ENCODE data around the gene ABLIM2.

ABLIM2 gene

GRCh38 chr4:8040607-8041006 lies 118.0 kb downstream of the ABLIM2 start:
- TF ChIP-seq CTCF (IDR thresholded peaks at IDR 0.05; ENCODE audit: poor library complexity, severe bottlenecking), result no peak
- ATAC-seq (ENCODE audit: low read depth), result no peak
- H3K4me3 ChIP-seq (ENCODE audit: severe bottlenecking), result no peak overlapping the region
- H3K9me3 ChIP-seq (ENCODE audit: severe bottlenecking), result no peaks in the 10 kb centered on the region
- H3K27me3 ChIP-seq (ENCODE audit: insufficient read depth, poor library complexity, severe bottlenecking), result no peaks in the 10 kb centered on the region
- H3K36me3 ChIP-seq (ENCODE audit: low read depth), result no peaks in the 10 kb centered on the region
- no peak overlapping the region for H3K27ac ChIP-seq (ENCODE audit: poor library complexity, severe bottlenecking)
- no peaks in the 10 kb centered on the region for H3K4me1 ChIP-seq (ENCODE audit: insufficient read depth, poor library complexity, severe bottlenecking)
- DNase-seq (ENCODE audit: low spot score), result no peak

GRCh38 chr4:8039853-8040252 lies 118.8 kb downstream of the ABLIM2 start:
- no peak for TF ChIP-seq CTCF (IDR thresholded peaks at IDR 0.05; ENCODE audit: poor library complexity, severe bottlenecking)
- Histone ChIP-seq H3K4me1 (ENCODE audit: insufficient read depth, poor library complexity, severe bottlenecking) (no peaks in the 10 kb centered on the region), H3K36me3 (ENCODE audit: low read depth) (no peaks in the 10 kb centered on the region), H3K27ac (ENCODE audit: poor library complexity, severe bottlenecking) (no peak overlapping the region), H3K27me3 (ENCODE audit: insufficient read depth, poor library complexity, severe bottlenecking) (no peaks in the 10 kb centered on the region), H3K9me3 (ENCODE audit: severe bottlenecking) (no peaks in the 10 kb centered on the region), H3K4me3 (ENCODE audit: severe bottlenecking) (no peak overlapping the region)
- ATAC-seq (ENCODE audit: low read depth) (no peak), DNase-seq (ENCODE audit: low spot score) (no peak)

GRCh38 chr4:8039290-8039689 lies 119.3 kb downstream of the ABLIM2 start:
- Histone ChIP-seq H3K4me1 (ENCODE audit: insufficient read depth, poor library complexity, severe bottlenecking) (no peaks in the 10 kb centered on the region), H3K36me3 (ENCODE audit: low read depth) (no peaks in the 10 kb centered on the region), H3K27me3 (ENCODE audit: insufficient read depth, poor library complexity, severe bottlenecking) (no peaks in the 10 kb centered on the region), H3K9me3 (ENCODE audit: severe bottlenecking) (no peaks in the 10 kb centered on the region), H3K27ac (ENCODE audit: poor library complexity, severe bottlenecking) (no peak overlapping the region), H3K4me3 (ENCODE audit: severe bottlenecking) (no peak overlapping the region)
- TF ChIP-seq CTCF (IDR thresholded peaks at IDR 0.05; ENCODE audit: poor library complexity, severe bottlenecking), result no peak
- DNase-seq (ENCODE audit: low spot score) (no peak), ATAC-seq (ENCODE audit: low read depth) (no peak)

- Histone ChIP-seq H3K4me3 (ENCODE audit: severe bottlenecking) (no peak overlapping the region), H3K36me3 (ENCODE audit: low read depth) (no peaks in the 10 kb centered on the region), H3K27ac (ENCODE audit: poor library complexity, severe bottlenecking) (no peak overlapping the region), H3K27me3 (ENCODE audit: insufficient read depth, poor library complexity, severe bottlenecking) (no peaks in the 10 kb centered on the region), H3K4me1 (ENCODE audit: insufficient read depth, poor library complexity, severe bottlenecking) (no peaks in the 10 kb centered on the region), H3K9me3 (ENCODE audit: severe bottlenecking) (no peaks in the 10 kb centered on the region)
- no peak for TF ChIP-seq CTCF (IDR thresholded peaks at IDR 0.05; ENCODE audit: poor library complexity, severe bottlenecking)
- no peak for ATAC-seq (ENCODE audit: low read depth)
- no peak for DNase-seq (ENCODE audit: low spot score)
These were observed 119.8 kb downstream of the ABLIM2 start for GRCh38 chr4:8038719-8039251.

- H3K27ac ChIP-seq (ENCODE audit: poor library complexity, severe bottlenecking), result no peak overlapping the region
- ATAC-seq (ENCODE audit: low read depth) (no peak), DNase-seq (ENCODE audit: low spot score) (no peak)
- no peaks in the 10 kb centered on the region for H3K9me3 ChIP-seq (ENCODE audit: severe bottlenecking)
- H3K4me1 ChIP-seq (ENCODE audit: insufficient read depth, poor library complexity, severe bottlenecking), result no peaks in the 10 kb centered on the region
- H3K36me3 ChIP-seq (ENCODE audit: low read depth), result no peaks in the 10 kb centered on the region
- no peaks in the 10 kb centered on the region for H3K27me3 ChIP-seq (ENCODE audit: insufficient read depth, poor library complexity, severe bottlenecking)
- no peak overlapping the region for H3K4me3 ChIP-seq (ENCODE audit: severe bottlenecking)
- no peak for TF ChIP-seq CTCF (IDR thresholded peaks at IDR 0.05; ENCODE audit: poor library complexity, severe bottlenecking)
These were observed 120.5 kb downstream of the ABLIM2 start for GRCh38 chr4:8038083-8038482.
